GM12891 (cell line): Measurements from ENCODE around the gene CTCF.

Experiments
- PAX5 ChIP-seq: IDR thresholded peaks from 2 replicates; pipeline ENCODE4 v1.6.1; 2011; ENCODE audit warnings: low read length, moderate library complexity, mild to moderate bottlenecking; ENCODE audit not compliant: insufficient read depth, severe bottlenecking
- POLR2A ChIP-seq: IDR thresholded peaks from 2 replicates; pipeline ENCODE4 v1.6.1; 2011; ENCODE audit warnings: low read depth, low read length, control low read depth
- SPI1 ChIP-seq: IDR thresholded peaks from 2 replicates; pipeline ENCODE4 v1.6.1; 2011; ENCODE audit warnings: low read depth, low read length, control low read depth

DNA sequence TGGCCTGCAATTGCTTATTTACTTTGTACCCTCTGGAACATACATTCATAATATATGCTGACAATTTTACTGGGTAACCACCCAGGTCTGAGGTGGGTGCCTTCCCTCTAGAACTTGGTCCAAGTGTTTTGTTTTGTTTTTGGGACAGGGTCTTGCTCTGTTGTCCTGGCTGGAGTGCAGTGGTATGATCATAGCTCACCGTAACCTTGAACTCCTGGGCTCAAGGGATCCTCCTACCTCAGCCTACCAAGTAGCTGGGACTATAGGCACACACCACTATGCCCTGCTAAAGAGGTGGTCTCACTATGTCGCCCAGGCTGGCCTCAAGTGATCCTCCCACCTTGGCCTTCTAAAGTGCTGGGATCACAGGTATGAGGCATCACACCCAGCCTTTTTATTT is 11.2 kb upstream of the CTCF start:
- no peak for TF ChIP-seq PAX5
- no peak for TF ChIP-seq POLR2A
- TF ChIP-seq SPI1: no peak
